HepG2 (cell line): ENCODE results near the gene ADSS1. TPM values are rescaled to one million over a fixed set of nuclear protein-coding genes. Genes with fewer than 3 reads are reported as not detected.

Experiments
- AGO2 ChIP-seq: fragments of 200-400 bp; formaldehyde crosslinking; optimal IDR thresholded peaks from 2 replicates; pipeline ENCODE3; 2017; ENCODE audit warnings: mild to moderate bottlenecking, low read depth, low read length, moderate library complexity
- CREBL2 ChIP-seq: sonication (generic); formaldehyde crosslinking; IDR thresholded peaks from 2 replicates; pipeline ENCODE4 v1.8.1; 2023; ENCODE audit warnings: missing genetic modification reagents, mild to moderate bottlenecking, borderline replicate concordance
- E2F1 ChIP-seq: sonication (generic); formaldehyde crosslinking; IDR thresholded peaks from 2 replicates; pipeline ENCODE4 v1.5.0; 2020; ENCODE audit warnings: missing genetic modification reagents
- FOSL2 ChIP-seq: sonication (generic); formaldehyde crosslinking; IDR thresholded peaks from 2 replicates; pipeline ENCODE4 v1.4.0; 2020; ENCODE audit warnings: missing genetic modification reagents
- FOXM1 ChIP-seq: sonication (generic); formaldehyde crosslinking; IDR thresholded peaks from 2 replicates; pipeline ENCODE4 v1.5.0; 2020; ENCODE audit warnings: missing genetic modification reagents
- HNF4A ChIP-seq: sonication (generic); formaldehyde crosslinking; IDR thresholded peaks from 2 replicates; pipeline ENCODE4 v1.4.0; 2020; ENCODE audit warnings: missing genetic modification reagents
- HNF4G ChIP-seq, 2 experiments: sonication (generic) in 1 of 2; formaldehyde crosslinking in 1 of 2; IDR thresholded peaks; 2 replicates each; pipeline versions ENCODE4 v1.4.0 to v1.6.1; 2011 to 2020; ENCODE audit warnings: borderline replicate concordance in 2 of 2, low read depth in 2 of 2, mild to moderate bottlenecking in 2 of 2, low read length in 1 of 2, missing genetic modification reagents in 1 of 2, moderate library complexity in 1 of 2
- MAFK ChIP-seq, 2 experiments: IDR thresholded peaks in 1 of 2; conservative IDR thresholded peaks in 1 of 2; 2 replicates each; pipeline ENCODE4 v1.6.1; 2011; ENCODE audit warnings: improper control_type of control experiment in 2 of 2, low read length in 2 of 2
- NRL ChIP-seq: sonication (generic); formaldehyde crosslinking; IDR thresholded peaks from 2 replicates; pipeline ENCODE4 v1.5.0; 2020; ENCODE audit warnings: missing genetic modification reagents, mild to moderate bottlenecking, moderate library complexity, borderline replicate concordance
- PAF1 ChIP-seq: IDR thresholded peaks from 2 replicates; pipeline ENCODE4 v1.6.1; 2016; ENCODE audit warnings: missing genetic modification reagents, missing compliant biosample characterization
- RBFOX2 ChIP-seq: fragments of 200-400 bp; formaldehyde crosslinking; IDR thresholded peaks from 2 replicates; pipeline ENCODE4 v1.6.1; 2017; ENCODE audit warnings: low read depth, mild to moderate bottlenecking, low read length
- SKI ChIP-seq: fragments of 450-650 bp; IDR thresholded peaks from one replicate; pipeline ENCODE4 v1.6.1; 2018; ENCODE audit warnings: mild to moderate bottlenecking; ENCODE audit not compliant: partially characterized antibody
- SP5 ChIP-seq: IDR thresholded peaks from 2 replicates; pipeline ENCODE4 v1.6.1; 2016; ENCODE audit warnings: low read depth, borderline replicate concordance
- ZFX ChIP-seq: sonication (generic); formaldehyde crosslinking; IDR thresholded peaks from 2 replicates; pipeline ENCODE4 v1.4.0; 2020; ENCODE audit warnings: mild to moderate bottlenecking, low read depth, missing genetic modification reagents, moderate library complexity
- ZNF414 ChIP-seq: sonication (generic); formaldehyde crosslinking; IDR thresholded peaks from 2 replicates; pipeline ENCODE4 v1.5.0; 2020; ENCODE audit warnings: missing genetic modification reagents
- ZNF451 ChIP-seq: sonication (generic); formaldehyde crosslinking; IDR thresholded peaks from 2 replicates; pipeline ENCODE4 v1.5.0; 2020; ENCODE audit warnings: mild to moderate bottlenecking, missing genetic modification reagents
- ZNF510 ChIP-seq: sonication (generic); formaldehyde crosslinking; IDR thresholded peaks from 2 replicates; pipeline ENCODE4 v1.4.0; 2020; ENCODE audit warnings: low read depth, mild to moderate bottlenecking, missing genetic modification reagents
- ZNF616 ChIP-seq: sonication (generic); formaldehyde crosslinking; IDR thresholded peaks from 2 replicates; pipeline ENCODE4 v1.5.0; 2020; ENCODE audit warnings: low read depth, mild to moderate bottlenecking, missing genetic modification reagents
- ZNF660 ChIP-seq: sonication (generic); formaldehyde crosslinking; IDR thresholded peaks from 2 replicates; pipeline ENCODE4 v1.5.1; 2020; ENCODE audit warnings: mild to moderate bottlenecking, low read depth, missing genetic modification reagents, borderline replicate concordance
- ZNF792 ChIP-seq: IDR thresholded peaks from 2 replicates; pipeline ENCODE4 v1.6.1; 2016
- ZNF891 ChIP-seq: sonication (generic); formaldehyde crosslinking; IDR thresholded peaks from 2 replicates; pipeline ENCODE4 v1.5.0; 2020; ENCODE audit warnings: mild to moderate bottlenecking, missing genetic modification reagents
- ZSCAN29 ChIP-seq: sonication (generic); formaldehyde crosslinking; conservative IDR thresholded peaks from 2 replicates; pipeline ENCODE4 v1.4.0; 2020; ENCODE audit warnings: mild to moderate bottlenecking, missing genetic modification reagents
- polyA plus RNA-seq, 8 experiments: library from polyadenylated mRNA; depleted of rRNA in 3 of 8; stranded (reverse) in 7 of 8; unstranded in 1 of 8; fragments of >200 nt; fragmentation: Illumina TruSeq in 4 of 8; extraction: Trizol in 4 of 8; gene quantifications; 2 replicates each; pipeline versions ENCODE4 v1.2.1 to v1.2.3, GENCODE V29; 2011 to 2016; ENCODE audit warnings: low read depth in 4 of 8, missing spikeins in 1 of 8, mixed read lengths in 1 of 8; ENCODE audit not compliant: insufficient read depth in 1 of 8
- total RNA-seq, 5 experiments: library from RNA; depleted of rRNA; stranded (reverse); fragments of >200 nt; fragmentation: Illumina TruSeq; extraction: Trizol; gene quantifications; 2 replicates each; pipeline ENCODE4 v1.2.3, GENCODE V29; 2016; ENCODE audit warnings: low read depth in 1 of 5
- TF ChIP-seq, protein P1 (sequence below): sonication (generic); formaldehyde crosslinking; IDR thresholded peaks from 2 replicates; pipeline ENCODE4 v1.9.0; 2022; ENCODE audit warnings: low read depth, missing genetic modification reagents
- TF ChIP-seq, protein P2 (sequence below): sonication (generic); formaldehyde crosslinking; IDR thresholded peaks from 2 replicates; pipeline ENCODE4 v1.4.0; 2020; ENCODE audit warnings: missing genetic modification reagents, mild to moderate bottlenecking, borderline replicate concordance

Gene ADSS1
- total and polyA plus RNA-seq, 2 of the 13 experiments (the other 11 are each of a cell fraction or from before 2014, with no cell fraction given): 1.0 to 36.7 TPM

DNA sequence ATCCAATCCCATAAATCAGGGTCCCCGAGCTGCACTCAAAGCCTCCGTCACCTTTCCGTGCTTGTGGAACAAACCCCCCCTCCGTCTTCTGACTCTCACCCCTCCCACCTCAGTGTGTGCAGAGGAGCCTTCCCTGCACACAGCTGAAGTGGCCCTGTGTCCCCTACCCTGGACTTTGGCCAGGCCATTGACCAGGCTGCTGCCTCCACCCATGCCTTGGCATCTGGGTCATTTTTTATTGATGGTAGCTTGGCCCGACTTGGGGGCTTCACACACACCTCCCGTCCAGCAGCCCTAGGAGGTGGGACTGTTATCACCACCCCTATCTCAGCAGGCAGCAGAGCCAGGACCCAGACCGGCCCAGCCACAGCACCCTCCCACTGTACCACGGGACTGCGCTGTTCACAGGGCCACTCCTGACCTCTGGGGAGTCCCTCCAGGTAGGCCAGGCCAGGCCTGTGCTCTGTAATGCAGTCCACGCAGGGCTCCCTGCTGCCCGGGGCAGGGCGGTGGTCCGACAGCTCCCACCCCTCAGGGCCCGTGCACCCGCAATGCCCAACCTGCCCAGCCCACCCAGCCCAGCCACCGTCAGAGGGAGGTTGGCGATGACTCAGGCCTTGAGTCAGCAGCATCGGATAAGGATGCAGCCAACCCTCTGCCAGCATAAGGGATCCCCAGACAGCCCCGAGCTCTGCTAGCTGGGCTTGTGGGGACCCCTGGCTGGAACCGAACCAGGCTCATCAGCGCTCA, 43.8 kb upstream of the ADSS1 start (continued):
- TF ChIP-seq CREBL2 (no peak), SKI (no peak), ZNF510 (CRISPR knock-in tag) (no peak), ZFX (CRISPR knock-in tag) (peak; percentile 59), SP5 (CRISPR knock-in tag) (no peak; the same call in 1 of the 2 replicates), FOSL2 (CRISPR knock-in tag) (peak; percentile 66), HNF4G (IDR thresholded peaks at IDR 0.05; ENCODE audit: borderline replicate concordance, low read depth, low read length) (peak; percentile 46; the same call in 1 of the 2 replicates), HNF4G (CRISPR knock-in tag; IDR thresholded peaks at IDR 0.05; ENCODE audit: borderline replicate concordance, low read depth) (no peak), ZNF792 (CRISPR knock-in tag) (peak; percentile 32; the same call in 1 of the 2 replicates), MAFK (conservative IDR thresholded peaks at IDR 0.05 in 1 of 2, IDR thresholded peaks at IDR 0.05 in 1 of 2; ENCODE audit: low read length in 2 of 2) (0 out of 4 replicates have a peak, but pooled peaks of 1 of the 2 experiments have one; percentile 5), PAF1 (CRISPR knock-in tag) (no peak), RBFOX2 (0 out of 2 replicates have a peak, but pooled peaks have one; percentile 35), ZNF414 (CRISPR knock-in tag) (0 out of 2 replicates have a peak, but pooled peaks have one; percentile 34), ZNF660 (CRISPR knock-in tag) (no peak), HNF4A (CRISPR knock-in tag) (peak; percentile 72; the same call in 1 of the 2 replicates), E2F1 (CRISPR knock-in tag) (no peak), ZNF616 (CRISPR knock-in tag) (no peak), AGO2 (peak; percentile 23), ZSCAN29 (CRISPR knock-in tag) (no peak), ZNF891 (CRISPR knock-in tag) (peak; percentile 28; the same call in 1 of the 2 replicates), NRL (CRISPR knock-in tag) (no peak), ZNF451 (CRISPR knock-in tag) (0 out of 2 replicates have a peak, but pooled peaks have one; percentile 51), FOXM1 (CRISPR knock-in tag) (no peak)
- TF ChIP-seq, protein P1, sequence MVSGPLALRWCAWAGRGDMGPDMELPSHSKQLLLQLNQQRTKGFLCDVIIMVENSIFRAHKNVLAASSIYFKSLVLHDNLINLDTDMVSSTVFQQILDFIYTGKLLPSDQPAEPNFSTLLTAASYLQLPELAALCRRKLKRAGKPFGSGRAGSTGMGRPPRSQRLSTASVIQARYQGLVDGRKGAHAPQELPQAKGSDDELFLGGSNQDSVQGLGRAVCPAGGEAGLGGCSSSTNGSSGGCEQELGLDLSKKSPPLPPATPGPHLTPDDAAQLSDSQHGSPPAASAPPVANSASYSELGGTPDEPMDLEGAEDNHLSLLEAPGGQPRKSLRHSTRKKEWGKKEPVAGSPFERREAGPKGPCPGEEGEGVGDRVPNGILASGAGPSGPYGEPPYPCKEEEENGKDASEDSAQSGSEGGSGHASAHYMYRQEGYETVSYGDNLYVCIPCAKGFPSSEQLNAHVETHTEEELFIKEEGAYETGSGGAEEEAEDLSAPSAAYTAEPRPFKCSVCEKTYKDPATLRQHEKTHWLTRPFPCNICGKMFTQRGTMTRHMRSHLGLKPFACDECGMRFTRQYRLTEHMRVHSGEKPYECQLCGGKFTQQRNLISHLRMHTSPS (CRISPR knock-in tag): peak; percentile 75
- TF ChIP-seq, protein P2, sequence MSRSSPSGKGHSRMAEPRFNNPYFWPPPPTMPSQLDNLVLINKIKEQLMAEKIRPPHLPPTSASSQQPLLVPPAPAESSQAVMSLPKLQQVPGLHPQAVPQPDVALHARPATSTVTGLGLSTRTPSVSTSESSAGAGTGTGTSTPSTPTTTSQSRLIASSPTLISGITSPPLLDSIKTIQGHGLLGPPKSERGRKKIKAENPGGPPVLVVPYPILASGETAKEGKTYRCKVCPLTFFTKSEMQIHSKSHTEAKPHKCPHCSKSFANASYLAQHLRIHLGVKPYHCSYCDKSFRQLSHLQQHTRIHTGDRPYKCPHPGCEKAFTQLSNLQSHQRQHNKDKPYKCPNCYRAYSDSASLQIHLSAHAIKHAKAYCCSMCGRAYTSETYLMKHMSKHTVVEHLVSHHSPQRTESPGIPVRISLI (CRISPR knock-in tag): no peak
